ENCODE data around the gene ADPRM.

- TF ChIP-seq CTCF (conservative IDR thresholded peaks at IDR 0.05; ENCODE audit: low read depth, low read length) (no peak), EZH2phosphoT487 (IDR thresholded peaks at IDR 0.05; ENCODE audit: borderline replicate concordance, low read length) (no peak)
These were observed 58.3 kb downstream of the ADPRM start for GRCh38 chr17:10755592-10756127.

All from PC-3 (cell line).